K562 (cell line): ENCODE measurements around the gene TTC21A.

Experiments
- ATF6 ChIP-seq: sonication (generic); formaldehyde crosslinking; IDR thresholded peaks from 2 replicates; pipeline ENCODE4 v1.4.0; 2020; ENCODE audit warnings: mild to moderate bottlenecking, missing genetic modification reagents
- CTBP1 ChIP-seq: fragments of 450-650 bp; IDR thresholded peaks from 2 replicates; pipeline ENCODE4 v1.6.1; 2016; ENCODE audit warnings: borderline replicate concordance
- CTCF ChIP-seq, 3 experiments: IDR thresholded peaks in 2 of 3; conservative IDR thresholded peaks in 1 of 3; 2 replicates each; pipeline ENCODE4 v1.5.1; 2011 to 2012; ENCODE audit warnings: low read length in 3 of 3, mild to moderate bottlenecking in 3 of 3, control low read depth in 2 of 3, improper control_type of control experiment in 1 of 3, inconsistent platforms in 1 of 3, low read depth in 1 of 3, mixed read lengths in 1 of 3, moderate library complexity in 1 of 3; ENCODE audit not compliant: insufficient read depth in 2 of 3
- CXXC5 ChIP-seq: fragments of 250-450 bp; sonication (Bioruptor Pico); IDR thresholded peaks from 2 replicates; pipeline ENCODE4 v1.8.0; 2022; ENCODE audit warnings: inconsistent platforms, mild to moderate bottlenecking, moderate library complexity
- GTF2E2 ChIP-seq: fragments of 200-800 bp; sonication (Bioruptor generic); IDR thresholded peaks from 2 replicates; pipeline ENCODE4 v1.6.1; 2016; ENCODE audit warnings: missing genetic modification characterization, missing compliant biosample characterization
- HOXB6 ChIP-seq: fragments of 250-450 bp; sonication (Bioruptor Pico); IDR thresholded peaks from 2 replicates; pipeline ENCODE4 v1.5.1; 2022; ENCODE audit warnings: mild to moderate bottlenecking, borderline replicate concordance
- MAFG ChIP-seq: fragments of 450-650 bp; conservative IDR thresholded peaks from 2 replicates; pipeline ENCODE4 v1.6.1; 2016; ENCODE audit warnings: missing genetic modification characterization, missing compliant biosample characterization
- NCOA2 ChIP-seq, 2 experiments: fragments of 450-650 bp; IDR thresholded peaks; 2 replicates each; pipeline ENCODE4 v1.6.1; 2018; ENCODE audit warnings: mild to moderate bottlenecking in 2 of 2, moderate library complexity in 1 of 2; ENCODE audit not compliant: partially characterized antibody in 2 of 2
- NKRF ChIP-seq: fragments of 450-650 bp; IDR thresholded peaks from 2 replicates; pipeline ENCODE4 v1.6.1; 2016; ENCODE audit warnings: borderline replicate concordance
- NR1H2 ChIP-seq: sonication (generic); formaldehyde crosslinking; IDR thresholded peaks from 2 replicates; pipeline ENCODE4 v1.4.0; 2020; ENCODE audit warnings: mild to moderate bottlenecking, missing genetic modification reagents
- RBM39 ChIP-seq: fragments of 200-400 bp; formaldehyde crosslinking; optimal IDR thresholded peaks from 2 replicates; pipeline ENCODE3; 2018; ENCODE audit warnings: low read depth, low read length
- SMAD1 ChIP-seq: fragments of 150-350 bp; IDR thresholded peaks from 2 replicates; pipeline ENCODE4 v1.6.1; 2014; ENCODE audit warnings: low read length, low read depth; ENCODE audit not compliant: partially characterized antibody
- USF2 ChIP-seq: sonication (generic); formaldehyde crosslinking; IDR thresholded peaks from 2 replicates; pipeline ENCODE4 v1.5.0; 2020; ENCODE audit warnings: missing genetic modification reagents
- ZZZ3 ChIP-seq: fragments of 450-650 bp; IDR thresholded peaks from 2 replicates; pipeline ENCODE4 v1.6.1; 2016; ENCODE audit warnings: antibody characterized with exemption, mild to moderate bottlenecking, moderate library complexity

DNA sequence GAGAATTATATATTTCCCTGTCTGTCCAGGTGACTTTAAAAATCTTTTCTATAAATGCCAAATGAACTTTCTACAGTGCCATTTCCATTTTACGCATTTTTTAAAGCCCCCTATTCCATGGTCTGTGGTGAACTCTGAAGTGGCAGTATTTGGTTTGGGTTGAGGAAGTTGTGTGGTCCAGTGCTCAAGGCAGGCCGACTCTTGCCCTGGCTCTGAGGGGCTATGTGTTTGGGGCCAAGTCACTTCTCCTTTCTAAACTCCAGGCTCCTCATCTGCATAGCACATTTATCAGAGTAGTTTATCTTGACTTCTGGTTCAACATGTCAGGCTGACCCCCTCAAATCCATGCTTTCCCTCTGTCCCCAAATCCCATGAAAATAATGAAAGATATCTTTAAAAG is 14.1 kb downstream of the TTC21A start:
- no peak for TF ChIP-seq SMAD1
- TF ChIP-seq NR1H2: no peak
- no peak for TF ChIP-seq ZZZ3
- no peak for TF ChIP-seq NCOA2 (IDR thresholded peaks at IDR 0.05; ENCODE audit: partially characterized antibody in 2 of 2)
- no peak for TF ChIP-seq RBM39
- no peak for TF ChIP-seq CTCF (IDR thresholded peaks at IDR 0.05 in 2 of 3, conservative IDR thresholded peaks at IDR 0.05 in 1 of 3; ENCODE audit: insufficient read depth in 2 of 3, low read depth in 1 of 3, low read length in 3 of 3)
- TF ChIP-seq HOXB6 (CRISPR knock-in tag): no peak
- no peak for TF ChIP-seq GTF2E2 (tag)
- no peak for TF ChIP-seq CXXC5 (CRISPR knock-in tag)
- no peak for TF ChIP-seq NKRF
- TF ChIP-seq USF2 (CRISPR knock-in tag): no peak
- no peak for TF ChIP-seq MAFG (tag)
- TF ChIP-seq ATF6 (CRISPR knock-in tag): no peak
- TF ChIP-seq CTBP1: no peak
